Heart left ventricle (tissue), 16 donors: ENCODE measurements around the gene CHD5. TPM values are rescaled to one million over a fixed set of nuclear protein-coding genes. Genes with fewer than 3 reads are reported as not detected.
A peak's percentile ranks its signal among the peaks of the same experiment; 100 is the strongest.

Experiments used
- ATAC-seq, 4 donors: fragments of 200-7000 bp; cut with Tn5 transposase; one replicate each; pipeline ENCODE4 v1.9.1; 2020 to 2022; ENCODE audit warnings: moderate library complexity in 4 of 4, mild to moderate bottlenecking in 3 of 4, moderate number of reproducible peaks in 1 of 4
- DNase-seq, 5 donors: peaks; one replicate each; pipeline ENCODE4 v3.0.0-alpha.2; 2020
- H3K27ac ChIP-seq, 12 donors: fragments of 200-600 bp; sonication (generic) in 4 of 12; one replicate each; pipeline versions ENCODE4 v1.5.0 to v1.8.0; 2016 to 2022; ENCODE audit warnings: mild to moderate bottlenecking in 2 of 12
- H3K27me3 ChIP-seq, 9 donors: fragments of 200-600 bp; sonication (generic) in 2 of 9; one replicate each; pipeline versions ENCODE4 v1.5.1 to v1.8.0; 2016 to 2022; ENCODE audit warnings: mild to moderate bottlenecking in 3 of 9
- H3K36me3 ChIP-seq, 9 donors: fragments of 200-600 bp; sonication (generic) in 2 of 9; one replicate each; pipeline versions ENCODE4 v1.5.0 to v1.8.0; 2018 to 2022; ENCODE audit warnings: mild to moderate bottlenecking in 2 of 9
- H3K4me1 ChIP-seq, 12 donors: fragments of 200-600 bp; sonication (generic) in 4 of 12; one replicate each; pipeline versions ENCODE4 v1.5.0 to v1.8.0; 2016 to 2022; ENCODE audit warnings: mild to moderate bottlenecking in 3 of 12
- H3K4me3 ChIP-seq, 12 donors: fragments of 200-600 bp; sonication (generic) in 4 of 12; one replicate each; pipeline versions ENCODE4 v1.5.0 to v1.8.0; 2017 to 2022; ENCODE audit warnings: mild to moderate bottlenecking in 9 of 12, moderate library complexity in 4 of 12
- H3K9me3 ChIP-seq, 12 donors: fragments of 200-600 bp; sonication (generic) in 4 of 12; one replicate each; pipeline versions ENCODE4 v1.5.0 to v1.8.0; 2016 to 2022; ENCODE audit warnings: mild to moderate bottlenecking in 1 of 12
- POLR2A ChIP-seq, 2 donors: fragments of 450-650 bp; IDR thresholded peaks; one replicate each; pipeline ENCODE4 v1.6.1; 2017; ENCODE audit warnings: antibody characterized with exemption in 2 of 2, mild to moderate bottlenecking in 2 of 2, moderate library complexity in 2 of 2
- WGBS, 4 donors: extraction: QIAGEN DNeasy Blood & Tissue Kit in 2 of 4; methylation state at CpG; one replicate each; pipeline versions ENCODE4 v1.1.5 to v1.1.7; 2013 to 2018; 5-methylcytosine and 5-hydroxymethylcytosine counted together
- intact Hi-C, 10 donors: fragments of 100-400 bp; cut with DNase I; formaldehyde crosslinking; loops; one replicate each; pipeline versions ENCODE4 v1.11.1 to v1.14.2; 2022
- polyA plus RNA-seq, 2 donors: library from polyadenylated mRNA; stranded (reverse); fragments of 200-250 nt; gene quantifications; one replicate each; pipeline ENCODE4 v1.2.3, GENCODE V29; 2013
- total RNA-seq, 9 donors: library from RNA; depleted of rRNA in 2 of 9; stranded (reverse); fragments of >200 nt in 2 of 9; fragmentation: NEBNext Ultra II Directional in 3 of 9; extraction: Animal tissue kit (Norgen Biotek cat#: 25700) in 3 of 9; gene quantifications; one replicate each; pipeline versions ENCODE4 v1.1.0 to v1.2.4, GENCODE V29; 2016 to 2023
- TF ChIP-seq, protein P1 (sequence below), 12 donors: fragments of 200-600 bp; sonication (generic) in 4 of 12; IDR thresholded peaks; one replicate each; pipeline versions ENCODE4 v1.5.0 to v1.8.0; 2018 to 2022; ENCODE audit warnings: antibody characterized with exemption in 12 of 12, mild to moderate bottlenecking in 5 of 12
- donor health status: ischemic (EF 13 %, LVEDD 7.1; RV severe dilation, severe dysfunction).
- donor health status: healthy with polysubstance abuse.
- donor health status: DM: no; HTN: yes; CAD: no.
- donor health status: DM: no; HTN: no; CAD: no.
- donor health status: ischemic (EF 25% LVEDD 6.9; RV normal size, moderate dysfunction).
- donor health status: ischemic (EF 25% LVEDD 5.7; RV mildly dilated, moderate dysfunction).
- donor health status: healthy.
- donor health status: DM: yes; HTN: yes; CAD: no.
- donor health status: ischemic (EF 35%, LVEDD 5.7; RV mildly dilated, moderate dysfunction).
- donor health status: nonischemic (EF 11% LVEDD 7.7; RV severe dilation, severe dysfunction).
- donor health status: DM: yes; HTN: yes; CAD: no.
- donor health status: PGD.
- donor health status: ischemic (EF 29% LVEDD 5.4; RV normal size, mild dysfunction).
- donor health status: nonischemic (EF 23%, LVEDD 6.1; RV moderate dilation, normal function).

CHD5 gene
- total and polyA plus RNA-seq, 11 donors: 0.07 to 1.3 (median 0.22) TPM; not detected in 2

DNA sequence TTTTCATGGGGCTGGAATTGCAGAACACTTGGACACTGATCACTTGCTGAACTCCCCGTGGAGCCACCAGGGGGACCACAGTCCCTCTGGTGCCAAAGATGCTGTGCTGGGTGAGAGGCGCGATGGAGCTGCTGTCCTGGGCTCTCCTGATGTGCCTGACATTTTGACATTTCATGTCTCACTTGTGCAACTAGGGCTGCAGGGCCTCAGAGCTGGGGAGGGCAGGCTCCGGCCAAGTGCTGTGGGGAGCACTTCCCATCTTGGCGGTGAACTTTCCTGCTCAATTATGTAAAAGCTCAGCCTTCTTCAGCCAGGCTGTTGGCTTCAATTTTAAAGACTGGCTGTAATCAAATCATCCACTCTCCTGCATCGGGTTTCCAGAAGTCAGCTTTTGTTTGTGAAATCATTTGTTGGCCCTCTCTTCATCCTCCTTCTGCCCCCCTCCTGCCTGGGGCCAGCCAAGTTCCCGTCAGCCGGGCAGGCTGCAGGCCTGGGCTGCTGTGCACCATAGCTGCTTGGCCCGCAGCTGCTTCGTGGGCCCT is 97.6 kb downstream of the CHD5 start:
- Histone ChIP-seq H3K4me3 (no peak overlapping the region), H3K27ac (no peak overlapping the region), H3K36me3 (peaks cover 0 to 48% (median 0%) of the 10 kb centered on the region in 9 donors), H3K9me3 (no peaks in the 10 kb centered on the region), H3K4me1 (peaks cover 0 to 14% (median 1%) of the 10 kb centered on the region in 12 donors), H3K27me3 (no peaks in the 10 kb centered on the region)
- DNase-seq (peak in 1 of 5 donors; percentile 54), ATAC-seq (no peak)
- WGBS, 4 donors: 64 to 74% (median 72%) methylated on average over 8 to 10 of the region's 10 CpGs
- intact Hi-C loops: no loop called here
- TF ChIP-seq, protein P1, sequence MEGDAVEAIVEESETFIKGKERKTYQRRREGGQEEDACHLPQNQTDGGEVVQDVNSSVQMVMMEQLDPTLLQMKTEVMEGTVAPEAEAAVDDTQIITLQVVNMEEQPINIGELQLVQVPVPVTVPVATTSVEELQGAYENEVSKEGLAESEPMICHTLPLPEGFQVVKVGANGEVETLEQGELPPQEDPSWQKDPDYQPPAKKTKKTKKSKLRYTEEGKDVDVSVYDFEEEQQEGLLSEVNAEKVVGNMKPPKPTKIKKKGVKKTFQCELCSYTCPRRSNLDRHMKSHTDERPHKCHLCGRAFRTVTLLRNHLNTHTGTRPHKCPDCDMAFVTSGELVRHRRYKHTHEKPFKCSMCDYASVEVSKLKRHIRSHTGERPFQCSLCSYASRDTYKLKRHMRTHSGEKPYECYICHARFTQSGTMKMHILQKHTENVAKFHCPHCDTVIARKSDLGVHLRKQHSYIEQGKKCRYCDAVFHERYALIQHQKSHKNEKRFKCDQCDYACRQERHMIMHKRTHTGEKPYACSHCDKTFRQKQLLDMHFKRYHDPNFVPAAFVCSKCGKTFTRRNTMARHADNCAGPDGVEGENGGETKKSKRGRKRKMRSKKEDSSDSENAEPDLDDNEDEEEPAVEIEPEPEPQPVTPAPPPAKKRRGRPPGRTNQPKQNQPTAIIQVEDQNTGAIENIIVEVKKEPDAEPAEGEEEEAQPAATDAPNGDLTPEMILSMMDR (IDR thresholded peaks at IDR 0.05): peak in 3 of 12 donors; percentile 8 to 25 (median 17)
- no peak for TF ChIP-seq POLR2A (IDR thresholded peaks at IDR 0.05)

GRCh38 chr1:6081901-6082300 is 98.2 kb downstream of the CHD5 start:
- Histone ChIP-seq H3K27ac (no peak overlapping the region), H3K4me3 (no peak overlapping the region), H3K36me3 (peaks cover 0 to 46% (median 0%) of the 10 kb centered on the region in 9 donors), H3K9me3 (no peaks in the 10 kb centered on the region), H3K27me3 (no peaks in the 10 kb centered on the region), H3K4me1 (peaks cover 0 to 14% (median 1%) of the 10 kb centered on the region in 12 donors)
- DNase-seq: no peak
- TF ChIP-seq, protein P1 (IDR thresholded peaks at IDR 0.05): no peak
- no peak for TF ChIP-seq POLR2A (IDR thresholded peaks at IDR 0.05)
- no peak for ATAC-seq
- WGBS, 4 donors: 90 to 96% (median 91%) methylated on average over 10 to 12 of the region's 12 CpGs
- intact Hi-C loops: no loop called here

- peaks cover 0 to 14% (median 1%) of the 10 kb centered on the region in 12 donors for H3K4me1 ChIP-seq
- WGBS, 4 donors: 32 to 37% (median 34%) methylated on average over 12 of the region's 12 CpGs
- intact Hi-C loops: no loop called here
- no peak overlapping the region for H3K4me3 ChIP-seq
- H3K27me3 ChIP-seq: no peaks in the 10 kb centered on the region
- H3K27ac ChIP-seq: no peak overlapping the region
- H3K9me3 ChIP-seq: no peaks in the 10 kb centered on the region
- peaks cover 0 to 54% (median 0%) of the 10 kb centered on the region in 9 donors for H3K36me3 ChIP-seq
- TF ChIP-seq, protein P1 (IDR thresholded peaks at IDR 0.05): peak in 8 of 12 donors; percentile 16 to 49 (median 41)
- no peak for TF ChIP-seq POLR2A (IDR thresholded peaks at IDR 0.05)
- peak; percentile 53 to 82 (median 70) for ATAC-seq
- peak in 3 of 5 donors; percentile 28 to 61 (median 49) for DNase-seq
These were observed 99.7 kb downstream of the CHD5 start for GRCh38 chr1:6080469-6080868.

DNA sequence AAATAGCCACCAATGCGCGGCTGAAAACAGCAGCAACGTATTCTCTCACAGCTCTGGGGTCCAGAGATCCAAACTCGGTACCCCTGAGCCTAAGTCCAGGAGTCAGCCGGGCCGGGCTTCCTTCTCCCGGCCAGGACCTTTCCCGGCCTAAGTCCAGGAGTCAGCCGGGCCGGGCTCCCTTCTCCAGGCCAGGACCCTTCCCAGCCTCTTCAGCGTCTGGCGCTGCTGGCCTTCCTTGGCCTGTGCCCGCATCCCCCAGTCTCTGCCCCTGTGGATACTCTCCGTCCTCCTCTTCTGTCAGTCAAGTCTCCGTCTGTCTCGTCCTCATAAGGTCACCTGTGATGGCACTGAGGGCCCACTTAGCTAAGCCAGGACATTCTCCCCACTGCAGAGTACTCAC is 102.2 kb downstream of the CHD5 start:
- no peaks in the 10 kb centered on the region for H3K27me3 ChIP-seq
- no peak for ATAC-seq
- intact Hi-C loops: no loop called here
- TF ChIP-seq, protein P1 (IDR thresholded peaks at IDR 0.05): no peak
- TF ChIP-seq POLR2A (IDR thresholded peaks at IDR 0.05): no peak
- no peaks in the 10 kb centered on the region for H3K9me3 ChIP-seq
- H3K4me1 ChIP-seq: peaks cover 0 to 11% (median 1%) of the 10 kb centered on the region in 12 donors
- no peak overlapping the region for H3K27ac ChIP-seq
- H3K36me3 ChIP-seq: peaks cover 0 to 59% (median 0%) of the 10 kb centered on the region in 9 donors
- WGBS, 4 donors: 94 to 96% (median 95%) methylated on average over 16 of the region's 16 CpGs
- no peak for DNase-seq
- no peak overlapping the region for H3K4me3 ChIP-seq
